Measurements from ENCODE around the gene COL26A1. TPM values are rescaled to one million over a fixed set of nuclear protein-coding genes. Genes with fewer than 3 reads are reported as not detected.
A peak's percentile ranks its signal among the peaks of the same experiment; 100 is the strongest.

Gene COL26A1
- total RNA-seq, 1 experiment from 2014 or later, result 42.6 TPM

DNA sequence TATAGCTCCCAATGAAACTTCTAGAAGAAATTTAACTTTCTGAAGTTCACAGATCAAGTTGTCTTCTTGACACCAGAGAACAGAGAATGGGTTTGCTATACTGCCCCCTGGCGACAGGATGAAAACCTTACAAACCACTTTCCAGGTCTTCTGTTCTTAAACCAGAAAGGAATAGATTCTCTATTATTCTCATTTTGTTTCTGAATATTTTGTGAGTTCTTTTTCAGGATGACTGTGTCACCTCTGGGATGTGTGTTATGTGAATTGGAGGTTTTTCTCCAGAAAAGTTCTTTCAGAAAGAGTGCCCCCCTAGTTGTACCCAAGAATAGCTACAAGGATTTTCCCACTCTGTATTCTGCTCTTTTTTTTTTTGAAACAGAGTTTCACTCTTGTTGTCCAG, 47.3 kb upstream of the COL26A1 start:
- Histone ChIP-seq H4K20me1 (ENCODE audit: control insufficient read depth, insufficient read depth, insufficient read length) (peaks cover 2% of the 10 kb centered on the region), H2BK120ac (ENCODE audit: low read depth, low read length, poor library complexity, severe bottlenecking) (no peak overlapping the region)
- H3K4me3 Mint-ChIP-seq, result no peak overlapping the region

More for the DNA sequence above, 47.3 kb upstream of the COL26A1 start:
- Histone ChIP-seq H2BK15ac (ENCODE audit: low read depth, low read length) (no peak overlapping the region), H2BK20ac (ENCODE audit: low read depth, low read length, poor library complexity, severe bottlenecking) (no peak overlapping the region), H3K4ac (ENCODE audit: low read depth, low read length) (no peak overlapping the region), H3K9me3 (ENCODE audit: control insufficient read depth, low read depth, low read length) (no peaks in the 10 kb centered on the region), H4K8ac (replicated peaks; ENCODE audit: insufficient read length, low read depth, low read length) (no peak overlapping the region), H3K9ac (ENCODE audit: extremely low read depth, insufficient read length, low read length) (no peak overlapping the region), H2AK5ac (ENCODE audit: insufficient read length, low read length) (no peak overlapping the region), H2AFZ (ENCODE audit: low read length) (no peak overlapping the region), H3K4me1 (ENCODE audit: insufficient read depth, low read length) (no peaks in the 10 kb centered on the region; the same call in 1 of the 2 replicates), H2BK5ac (ENCODE audit: insufficient read length, low read length) (no peak overlapping the region), H3K56ac (ENCODE audit: insufficient read length, low read depth, low read length) (no peak overlapping the region), H3K23me2 (ENCODE audit: insufficient read length, low read depth, low read length, poor library complexity, severe bottlenecking) (no peaks in the 10 kb centered on the region), H3K18ac (ENCODE audit: insufficient read length, low read depth, low read length) (no peak overlapping the region), H3K23ac (ENCODE audit: insufficient read length, low read depth, low read length) (no peak overlapping the region), H2BK12ac (ENCODE audit: insufficient read length, low read depth, low read length) (no peak overlapping the region), H3K14ac (ENCODE audit: insufficient read depth, low read length) (no peak overlapping the region), H3K27ac (ENCODE audit: insufficient read length, low read depth, low read length) (no peak overlapping the region), H3K79me1 (ENCODE audit: insufficient read depth, low read depth, low read length, poor library complexity, severe bottlenecking) (peaks cover 4% of the 10 kb centered on the region), H3K27me3 (ENCODE audit: insufficient read depth, low read length) (no peaks in the 10 kb centered on the region), H4K5ac (ENCODE audit: insufficient read length, low read depth, low read length) (no peak overlapping the region), H4K91ac (ENCODE audit: insufficient read length, low read depth, low read length) (no peak overlapping the region), H3T11ph (ENCODE audit: low read length) (no peak overlapping the region), H3K4me2 (ENCODE audit: insufficient read depth, insufficient read length, low read length) (no peak overlapping the region), H3K79me2 (ENCODE audit: insufficient read depth, low read length) (no peaks in the 10 kb centered on the region; the same call in 1 of the 2 replicates)
- no CpG with 5 or more reads among the region's 1 CpG for WGBS (ENCODE audit: extremely low coverage, insufficient read length, low lambda C conversion rate)
- Mint-ChIP-seq H3K27ac (peak overlapping the region in 1 of 3 experiments; percentile 49; a peak in 1 of 7 replicates), H3K9me3 (peaks cover 0 to 3% of the 10 kb centered on the region in 2 experiments; a peak in 2 of 5 replicates), H3K27me3 (ENCODE audit: low read depth) (no peaks in the 10 kb centered on the region), H3K4me1 (peaks cover 7 to 10% of the 10 kb centered on the region in 2 experiments), H3K36me3 (ENCODE audit: insufficient read depth in 1 of 3, low read depth in 3 of 3) (peaks cover 34 to 60% (median 42%) of the 10 kb centered on the region in 3 experiments)
- DNase-seq, result peak; percentile 66
- TF ChIP-seq, protein P1, sequence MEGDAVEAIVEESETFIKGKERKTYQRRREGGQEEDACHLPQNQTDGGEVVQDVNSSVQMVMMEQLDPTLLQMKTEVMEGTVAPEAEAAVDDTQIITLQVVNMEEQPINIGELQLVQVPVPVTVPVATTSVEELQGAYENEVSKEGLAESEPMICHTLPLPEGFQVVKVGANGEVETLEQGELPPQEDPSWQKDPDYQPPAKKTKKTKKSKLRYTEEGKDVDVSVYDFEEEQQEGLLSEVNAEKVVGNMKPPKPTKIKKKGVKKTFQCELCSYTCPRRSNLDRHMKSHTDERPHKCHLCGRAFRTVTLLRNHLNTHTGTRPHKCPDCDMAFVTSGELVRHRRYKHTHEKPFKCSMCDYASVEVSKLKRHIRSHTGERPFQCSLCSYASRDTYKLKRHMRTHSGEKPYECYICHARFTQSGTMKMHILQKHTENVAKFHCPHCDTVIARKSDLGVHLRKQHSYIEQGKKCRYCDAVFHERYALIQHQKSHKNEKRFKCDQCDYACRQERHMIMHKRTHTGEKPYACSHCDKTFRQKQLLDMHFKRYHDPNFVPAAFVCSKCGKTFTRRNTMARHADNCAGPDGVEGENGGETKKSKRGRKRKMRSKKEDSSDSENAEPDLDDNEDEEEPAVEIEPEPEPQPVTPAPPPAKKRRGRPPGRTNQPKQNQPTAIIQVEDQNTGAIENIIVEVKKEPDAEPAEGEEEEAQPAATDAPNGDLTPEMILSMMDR (conservative IDR thresholded peaks at IDR 0.05), result peak; percentile 90
